SK-N-SH treated with all-trans-retinoic acid at 6 μM for 48 hours (cell line): ENCODE measurements around the gene AP1AR.

Experiments used
- ATAC-seq: fragments of 200-7000 bp; cut with Tn5 transposase; 3 replicates; pipeline ENCODE4 v1.9.1; 2020; ENCODE audit warnings: mild to moderate bottlenecking, moderate library complexity
- GLIS3 ChIP-seq: fragments of 250-450 bp; sonication (Bioruptor Pico); IDR thresholded peaks from 2 replicates; pipeline ENCODE4 v1.5.0; 2020; ENCODE audit warnings: mild to moderate bottlenecking, moderate library complexity
- OSR1 ChIP-seq: fragments of 250-450 bp; sonication (Bioruptor Pico); IDR thresholded peaks from 2 replicates; pipeline ENCODE4 v1.8.0; 2022; ENCODE audit warnings: moderate library complexity, mild to moderate bottlenecking, inconsistent platforms
- TCF4 ChIP-seq: fragments of 250-450 bp; sonication (Bioruptor Pico); IDR thresholded peaks from 2 replicates; pipeline ENCODE4 v1.8.0; 2021; ENCODE audit warnings: mild to moderate bottlenecking, moderate library complexity, borderline replicate concordance
- ZC3H10 ChIP-seq: fragments of 250-450 bp; sonication (Bioruptor Pico); IDR thresholded peaks from 2 replicates; pipeline ENCODE4 v1.5.1; 2021; ENCODE audit warnings: mild to moderate bottlenecking, moderate library complexity
- ZFP30 ChIP-seq: fragments of 450-650 bp; formaldehyde crosslinking; IDR thresholded peaks from 2 replicates; pipeline ENCODE4 v1.5.0; 2022; ENCODE audit warnings: mild to moderate bottlenecking, moderate library complexity
- ZNF8 ChIP-seq: fragments of 450-650 bp; formaldehyde crosslinking; IDR thresholded peaks from 2 replicates; pipeline ENCODE4 v1.5.0; 2020; ENCODE audit warnings: mild to moderate bottlenecking, moderate library complexity
- TF ChIP-seq, protein P1 (sequence below): fragments of 250-450 bp; sonication (Bioruptor Pico); IDR thresholded peaks from 2 replicates; pipeline ENCODE4 v1.5.0; 2020; ENCODE audit warnings: mild to moderate bottlenecking, moderate library complexity
- TF ChIP-seq, protein P2 (sequence below): fragments of 250-450 bp; sonication (Bioruptor Pico); IDR thresholded peaks from 2 replicates; pipeline ENCODE4 v1.5.1; 2021; ENCODE audit warnings: mild to moderate bottlenecking, moderate library complexity

AP1AR gene

DNA sequence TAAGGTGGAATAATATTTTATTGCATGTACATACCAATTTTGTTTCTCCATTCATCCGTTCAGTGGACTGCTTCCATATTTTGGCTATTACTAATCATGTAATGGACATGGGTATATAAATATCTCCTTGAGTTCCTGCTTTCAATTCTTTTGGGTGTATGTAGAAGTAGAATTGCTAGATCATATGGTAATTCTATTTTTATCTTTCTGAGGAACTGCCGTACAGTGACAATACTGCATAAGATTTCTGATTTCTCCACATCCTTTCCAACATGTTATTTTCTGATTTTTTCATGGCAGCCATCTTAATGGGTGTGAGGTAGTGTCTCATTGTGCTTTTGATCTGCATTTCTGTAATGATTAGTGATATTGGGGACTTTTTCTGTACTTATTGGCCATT lies 84.8 kb downstream of the AP1AR start (continued):
- TF ChIP-seq, protein P1, sequence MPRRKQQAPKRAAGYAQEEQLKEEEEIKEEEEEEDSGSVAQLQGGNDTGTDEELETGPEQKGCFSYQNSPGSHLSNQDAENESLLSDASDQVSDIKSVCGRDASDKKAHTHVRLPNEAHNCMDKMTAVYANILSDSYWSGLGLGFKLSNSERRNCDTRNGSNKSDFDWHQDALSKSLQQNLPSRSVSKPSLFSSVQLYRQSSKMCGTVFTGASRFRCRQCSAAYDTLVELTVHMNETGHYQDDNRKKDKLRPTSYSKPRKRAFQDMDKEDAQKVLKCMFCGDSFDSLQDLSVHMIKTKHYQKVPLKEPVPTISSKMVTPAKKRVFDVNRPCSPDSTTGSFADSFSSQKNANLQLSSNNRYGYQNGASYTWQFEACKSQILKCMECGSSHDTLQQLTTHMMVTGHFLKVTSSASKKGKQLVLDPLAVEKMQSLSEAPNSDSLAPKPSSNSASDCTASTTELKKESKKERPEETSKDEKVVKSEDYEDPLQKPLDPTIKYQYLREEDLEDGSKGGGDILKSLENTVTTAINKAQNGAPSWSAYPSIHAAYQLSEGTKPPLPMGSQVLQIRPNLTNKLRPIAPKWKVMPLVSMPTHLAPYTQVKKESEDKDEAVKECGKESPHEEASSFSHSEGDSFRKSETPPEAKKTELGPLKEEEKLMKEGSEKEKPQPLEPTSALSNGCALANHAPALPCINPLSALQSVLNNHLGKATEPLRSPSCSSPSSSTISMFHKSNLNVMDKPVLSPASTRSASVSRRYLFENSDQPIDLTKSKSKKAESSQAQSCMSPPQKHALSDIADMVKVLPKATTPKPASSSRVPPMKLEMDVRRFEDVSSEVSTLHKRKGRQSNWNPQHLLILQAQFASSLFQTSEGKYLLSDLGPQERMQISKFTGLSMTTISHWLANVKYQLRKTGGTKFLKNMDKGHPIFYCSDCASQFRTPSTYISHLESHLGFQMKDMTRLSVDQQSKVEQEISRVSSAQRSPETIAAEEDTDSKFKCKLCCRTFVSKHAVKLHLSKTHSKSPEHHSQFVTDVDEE (CRISPR knock-in tag): no peak
- no peak for TF ChIP-seq ZC3H10 (CRISPR knock-in tag)
- TF ChIP-seq, all 23 proteins: peak for 0

DNA sequence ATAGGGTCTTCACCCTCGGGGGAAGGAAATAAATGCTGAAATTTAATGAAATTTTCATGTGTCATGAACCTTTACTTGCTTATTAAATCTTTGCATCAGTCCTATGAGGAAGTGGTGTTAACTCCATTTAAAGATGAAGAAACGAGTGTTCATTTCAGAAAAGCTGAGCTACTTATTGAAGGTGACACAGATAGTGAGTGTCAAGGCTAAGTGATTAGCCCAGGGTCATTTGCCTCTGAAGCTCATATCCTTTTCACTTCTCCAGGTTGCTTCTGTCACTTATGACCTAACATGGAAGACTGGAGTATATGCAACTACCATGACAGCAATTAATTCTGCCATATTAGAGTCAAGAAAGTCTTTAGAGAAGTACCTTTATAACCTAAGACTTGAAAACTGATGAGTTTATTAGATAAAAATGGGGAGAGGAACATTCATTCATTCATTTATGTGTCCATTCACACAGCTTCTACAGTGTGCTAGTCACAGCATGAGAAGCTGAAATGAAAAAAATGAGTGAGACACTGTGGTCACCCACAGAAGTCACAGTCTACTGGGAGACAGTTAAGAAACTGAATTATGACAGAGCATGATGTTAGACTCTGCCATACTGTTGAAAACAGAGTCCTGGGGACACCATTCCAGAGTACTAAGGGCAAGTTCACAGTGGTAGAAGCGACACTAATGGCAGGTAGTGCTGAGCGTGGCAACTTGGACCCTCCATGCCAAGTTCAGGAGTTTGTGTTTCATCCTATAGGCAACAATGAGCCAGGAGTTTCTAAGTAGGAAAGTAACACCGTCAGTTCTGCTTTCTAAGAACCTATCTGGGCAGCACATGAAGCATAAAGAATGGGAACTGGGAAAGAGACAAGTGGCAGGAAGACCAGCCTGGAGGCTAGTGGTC lies 86.9 kb downstream of the AP1AR start:
- no peak for ATAC-seq
- no peak for TF ChIP-seq ZNF8 (CRISPR knock-in tag)
- no peak for TF ChIP-seq GLIS3 (CRISPR knock-in tag)
- TF ChIP-seq TCF4 (CRISPR knock-in tag): no peak
- TF ChIP-seq, protein P1 (CRISPR knock-in tag): no peak
- TF ChIP-seq, protein P2, sequence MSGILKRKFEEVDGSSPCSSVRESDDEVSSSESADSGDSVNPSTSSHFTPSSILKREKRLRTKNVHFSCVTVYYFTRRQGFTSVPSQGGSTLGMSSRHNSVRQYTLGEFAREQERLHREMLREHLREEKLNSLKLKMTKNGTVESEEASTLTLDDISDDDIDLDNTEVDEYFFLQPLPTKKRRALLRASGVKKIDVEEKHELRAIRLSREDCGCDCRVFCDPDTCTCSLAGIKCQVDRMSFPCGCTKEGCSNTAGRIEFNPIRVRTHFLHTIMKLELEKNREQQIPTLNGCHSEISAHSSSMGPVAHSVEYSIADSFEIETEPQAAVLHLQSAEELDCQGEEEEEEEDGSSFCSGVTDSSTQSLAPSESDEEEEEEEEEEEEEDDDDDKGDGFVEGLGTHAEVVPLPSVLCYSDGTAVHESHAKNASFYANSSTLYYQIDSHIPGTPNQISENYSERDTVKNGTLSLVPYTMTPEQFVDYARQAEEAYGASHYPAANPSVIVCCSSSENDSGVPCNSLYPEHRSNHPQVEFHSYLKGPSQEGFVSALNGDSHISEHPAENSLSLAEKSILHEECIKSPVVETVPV (CRISPR knock-in tag): no peak
- TF ChIP-seq OSR1 (CRISPR knock-in tag): no peak
- no peak for TF ChIP-seq ZFP30 (CRISPR knock-in tag)
